Loucy (cell line): ENCODE measurements around the gene SMG6.

ENCODE experiments used
- H2AFZ ChIP-seq: fragments of 200-600 bp; sonication (generic); 2 replicates; pipeline ENCODE4 v1.6.0; 2016; ENCODE audit warnings: antibody characterized with exemption, mild to moderate bottlenecking, low read length, moderate library complexity
- H3F3A ChIP-seq: fragments of 200-600 bp; 2 replicates; pipeline ENCODE4 v1.6.0; 2016; ENCODE audit warnings: antibody characterized with exemption, low read depth, mild to moderate bottlenecking
- H3K27me3 ChIP-seq: fragments of 200-600 bp; sonication (generic); 2 replicates; pipeline ENCODE4 v1.6.1; 2014; ENCODE audit warnings: low read length, mild to moderate bottlenecking; ENCODE audit not compliant: insufficient read depth, poor library complexity, severe bottlenecking
- H3K36me3 ChIP-seq: fragments of 200-600 bp; sonication (generic); 2 replicates; pipeline ENCODE4 v1.6.1; 2016; ENCODE audit warnings: low read length; ENCODE audit not compliant: insufficient read depth
- H3K4me1 ChIP-seq: fragments of 200-600 bp; sonication (generic); 2 replicates; pipeline ENCODE4 v1.5.1; 2014; ENCODE audit warnings: low read length, mild to moderate bottlenecking; ENCODE audit not compliant: insufficient read depth, poor library complexity, severe bottlenecking
- H3K4me2 ChIP-seq: fragments of 200-600 bp; sonication (generic); 2 replicates; pipeline ENCODE4 v1.6.0; 2014; ENCODE audit warnings: antibody characterized with exemption, low read length, low read depth, mild to moderate bottlenecking; ENCODE audit not compliant: poor library complexity, severe bottlenecking
- H3K4me3 ChIP-seq: fragments of 200-600 bp; sonication (generic); 2 replicates; pipeline ENCODE4 v1.5.1; 2014; ENCODE audit warnings: low read length, mild to moderate bottlenecking, mixed read lengths; ENCODE audit not compliant: poor library complexity, severe bottlenecking
- H3K79me2 ChIP-seq: fragments of 200-600 bp; sonication (generic); 2 replicates; pipeline ENCODE4 v1.6.1; 2014; ENCODE audit warnings: low read length; ENCODE audit not compliant: insufficient read depth
- H3K9ac ChIP-seq: fragments of 200-600 bp; sonication (generic); 2 replicates; pipeline ENCODE4 v1.6.0; 2014; ENCODE audit warnings: mild to moderate bottlenecking, low read depth, low read length, moderate library complexity; ENCODE audit not compliant: poor library complexity, severe bottlenecking
- H3K9me2 ChIP-seq: fragments of 200-600 bp; sonication (generic); replicated peaks from 2 replicates; pipeline ENCODE4 v1.6.1; 2016; ENCODE audit warnings: low read depth, low read length, mixed read lengths
- H3K9me3 ChIP-seq: fragments of 200-600 bp; sonication (generic); 2 replicates; pipeline ENCODE4 v1.6.1; 2014; ENCODE audit warnings: mild to moderate bottlenecking, antibody characterized with exemption, low read length, low read depth; ENCODE audit not compliant: insufficient read depth
- H4K20me1 ChIP-seq: fragments of 200-600 bp; sonication (generic); 2 replicates; pipeline ENCODE4 v1.6.0; 2014; ENCODE audit warnings: antibody characterized with exemption, low read length, mild to moderate bottlenecking; ENCODE audit not compliant: insufficient read depth, poor library complexity, severe bottlenecking
- EZH2phosphoT487 ChIP-seq: fragments of 200-600 bp; IDR thresholded peaks from 2 replicates; pipeline ENCODE4 v1.6.1; 2018; ENCODE audit warnings: antibody characterized with exemption, mild to moderate bottlenecking, moderate library complexity, borderline replicate concordance
- TF ChIP-seq, protein P1 (sequence below): fragments of 200-600 bp; sonication (generic); conservative IDR thresholded peaks from 2 replicates; pipeline ENCODE4 v1.5.1; 2014; ENCODE audit warnings: mild to moderate bottlenecking, antibody characterized with exemption, low read length

SMG6 gene

GRCh38 chr17:2222901-2223616 is 80.5 kb downstream of the SMG6 start:
- no peaks in the 10 kb centered on the region for H3F3A ChIP-seq
- no peak for TF ChIP-seq EZH2phosphoT487
- TF ChIP-seq, protein P1, sequence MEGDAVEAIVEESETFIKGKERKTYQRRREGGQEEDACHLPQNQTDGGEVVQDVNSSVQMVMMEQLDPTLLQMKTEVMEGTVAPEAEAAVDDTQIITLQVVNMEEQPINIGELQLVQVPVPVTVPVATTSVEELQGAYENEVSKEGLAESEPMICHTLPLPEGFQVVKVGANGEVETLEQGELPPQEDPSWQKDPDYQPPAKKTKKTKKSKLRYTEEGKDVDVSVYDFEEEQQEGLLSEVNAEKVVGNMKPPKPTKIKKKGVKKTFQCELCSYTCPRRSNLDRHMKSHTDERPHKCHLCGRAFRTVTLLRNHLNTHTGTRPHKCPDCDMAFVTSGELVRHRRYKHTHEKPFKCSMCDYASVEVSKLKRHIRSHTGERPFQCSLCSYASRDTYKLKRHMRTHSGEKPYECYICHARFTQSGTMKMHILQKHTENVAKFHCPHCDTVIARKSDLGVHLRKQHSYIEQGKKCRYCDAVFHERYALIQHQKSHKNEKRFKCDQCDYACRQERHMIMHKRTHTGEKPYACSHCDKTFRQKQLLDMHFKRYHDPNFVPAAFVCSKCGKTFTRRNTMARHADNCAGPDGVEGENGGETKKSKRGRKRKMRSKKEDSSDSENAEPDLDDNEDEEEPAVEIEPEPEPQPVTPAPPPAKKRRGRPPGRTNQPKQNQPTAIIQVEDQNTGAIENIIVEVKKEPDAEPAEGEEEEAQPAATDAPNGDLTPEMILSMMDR, result no peak
- no peaks in the 10 kb centered on the region for H3K9me3 ChIP-seq
- H2AFZ ChIP-seq, result no peak overlapping the region
- H3K9me2 ChIP-seq, result no peaks in the 10 kb centered on the region
- no peak overlapping the region for H3K9ac ChIP-seq
- no peaks in the 10 kb centered on the region for H3K27me3 ChIP-seq
- H4K20me1 ChIP-seq, result peaks cover 14% of the 10 kb centered on the region
- H3K36me3 ChIP-seq, result peaks cover 42% of the 10 kb centered on the region; the same call in 1 of the 2 replicates
- H3K4me3 ChIP-seq, result no peak overlapping the region
- H3K4me1 ChIP-seq, result peaks cover 10% of the 10 kb centered on the region
- H3K4me2 ChIP-seq, result no peak overlapping the region
- H3K79me2 ChIP-seq, result peaks cover 50% of the 10 kb centered on the region; the same call in 1 of the 2 replicates

DNA sequence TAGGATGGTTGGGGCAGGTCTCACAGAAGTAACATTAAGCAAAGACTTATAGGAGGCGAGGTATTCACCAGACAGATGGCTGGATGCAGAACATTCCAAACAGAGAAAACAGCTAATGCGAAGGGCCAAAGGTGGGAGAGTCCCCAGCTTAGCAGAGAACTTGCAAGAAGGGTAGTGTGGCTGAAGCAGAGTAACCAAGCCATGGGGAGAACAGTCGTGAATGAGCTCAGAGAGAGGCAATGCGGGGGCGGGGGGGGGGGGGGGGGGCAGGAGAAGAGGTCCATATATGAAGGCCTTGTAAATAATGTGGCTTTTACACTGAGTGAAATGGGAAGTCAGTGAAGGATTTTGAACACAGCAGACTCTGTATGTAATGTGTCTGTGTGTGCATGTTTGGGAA is 81.3 kb downstream of the SMG6 start:
- no peak overlapping the region for H3K9ac ChIP-seq
- H3K4me3 ChIP-seq, result no peak overlapping the region
- no peaks in the 10 kb centered on the region for H3K9me2 ChIP-seq
- H2AFZ ChIP-seq, result no peak overlapping the region
- peaks cover 10% of the 10 kb centered on the region for H3K4me1 ChIP-seq
- H3K9me3 ChIP-seq, result no peaks in the 10 kb centered on the region
- H3K79me2 ChIP-seq, result peaks cover 57% of the 10 kb centered on the region; the same call in 1 of the 2 replicates
- peaks cover 42% of the 10 kb centered on the region; the same call in 1 of the 2 replicates for H3K36me3 ChIP-seq
- TF ChIP-seq EZH2phosphoT487, result no peak
- TF ChIP-seq, protein P1, result no peak
- no peaks in the 10 kb centered on the region for H3K27me3 ChIP-seq
- H3F3A ChIP-seq, result no peaks in the 10 kb centered on the region
- H4K20me1 ChIP-seq, result peaks cover 14% of the 10 kb centered on the region
- H3K4me2 ChIP-seq, result no peak overlapping the region

DNA sequence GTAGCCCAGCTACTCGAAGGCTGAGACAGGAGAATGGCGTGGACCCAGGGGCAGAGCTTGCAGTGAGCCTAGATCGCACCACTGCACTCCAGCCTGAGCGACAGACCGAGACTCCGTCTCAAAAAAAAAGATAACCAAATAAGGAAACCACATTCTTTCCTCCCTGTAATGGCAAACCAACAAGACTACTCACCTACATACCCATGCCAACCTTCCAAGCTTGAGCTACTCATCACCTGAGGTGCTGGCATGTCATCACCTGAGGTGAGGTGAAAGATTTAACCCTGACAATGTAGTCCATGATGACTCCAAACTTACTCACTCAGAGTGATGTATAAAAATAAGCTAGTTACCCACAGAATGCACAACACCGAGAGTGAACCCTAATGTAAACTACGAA is 85.2 kb downstream of the SMG6 start:
- no peaks in the 10 kb centered on the region for H3K9me2 ChIP-seq
- no peak overlapping the region for H2AFZ ChIP-seq
- no peaks in the 10 kb centered on the region for H3K9me3 ChIP-seq
- H3K9ac ChIP-seq, result no peak overlapping the region
- H3K4me1 ChIP-seq, result peaks cover 37% of the 10 kb centered on the region
- peaks cover 7% of the 10 kb centered on the region for H3F3A ChIP-seq
- no peaks in the 10 kb centered on the region for H3K27me3 ChIP-seq
- H3K79me2 ChIP-seq, result peaks cover 68% of the 10 kb centered on the region
- TF ChIP-seq, protein P1, result no peak
- TF ChIP-seq EZH2phosphoT487, result no peak
- peaks cover 40% of the 10 kb centered on the region; the same call in 1 of the 2 replicates for H3K36me3 ChIP-seq
- H4K20me1 ChIP-seq, result peaks cover 10% of the 10 kb centered on the region
- H3K4me3 ChIP-seq, result no peak overlapping the region
- no peak overlapping the region for H3K4me2 ChIP-seq
